ENCODE measurements around the gene LRATD1.
A peak's percentile ranks its signal among the peaks of the same experiment; 100 is the strongest.

Gene LRATD1

GRCh38 chr2:14633461-14634181 lies 1.1 kb downstream of the LRATD1 start:
- no peak for DNase-seq

DNA sequence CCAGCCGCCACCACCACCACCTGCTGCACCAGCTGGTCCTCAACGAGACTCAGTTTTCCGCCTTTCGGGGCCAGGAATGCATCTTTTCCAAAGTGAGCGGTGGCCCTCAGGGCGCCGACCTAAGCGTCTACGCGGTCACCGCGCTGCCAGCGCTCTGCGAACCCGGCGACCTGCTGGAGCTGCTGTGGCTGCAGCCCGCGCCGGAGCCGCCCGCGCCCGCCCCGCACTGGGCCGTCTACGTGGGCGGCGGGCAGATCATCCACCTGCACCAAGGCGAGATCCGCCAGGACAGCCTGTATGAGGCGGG lies 1.6 kb downstream of the LRATD1 start:
- DNase-seq: no peak

DNA sequence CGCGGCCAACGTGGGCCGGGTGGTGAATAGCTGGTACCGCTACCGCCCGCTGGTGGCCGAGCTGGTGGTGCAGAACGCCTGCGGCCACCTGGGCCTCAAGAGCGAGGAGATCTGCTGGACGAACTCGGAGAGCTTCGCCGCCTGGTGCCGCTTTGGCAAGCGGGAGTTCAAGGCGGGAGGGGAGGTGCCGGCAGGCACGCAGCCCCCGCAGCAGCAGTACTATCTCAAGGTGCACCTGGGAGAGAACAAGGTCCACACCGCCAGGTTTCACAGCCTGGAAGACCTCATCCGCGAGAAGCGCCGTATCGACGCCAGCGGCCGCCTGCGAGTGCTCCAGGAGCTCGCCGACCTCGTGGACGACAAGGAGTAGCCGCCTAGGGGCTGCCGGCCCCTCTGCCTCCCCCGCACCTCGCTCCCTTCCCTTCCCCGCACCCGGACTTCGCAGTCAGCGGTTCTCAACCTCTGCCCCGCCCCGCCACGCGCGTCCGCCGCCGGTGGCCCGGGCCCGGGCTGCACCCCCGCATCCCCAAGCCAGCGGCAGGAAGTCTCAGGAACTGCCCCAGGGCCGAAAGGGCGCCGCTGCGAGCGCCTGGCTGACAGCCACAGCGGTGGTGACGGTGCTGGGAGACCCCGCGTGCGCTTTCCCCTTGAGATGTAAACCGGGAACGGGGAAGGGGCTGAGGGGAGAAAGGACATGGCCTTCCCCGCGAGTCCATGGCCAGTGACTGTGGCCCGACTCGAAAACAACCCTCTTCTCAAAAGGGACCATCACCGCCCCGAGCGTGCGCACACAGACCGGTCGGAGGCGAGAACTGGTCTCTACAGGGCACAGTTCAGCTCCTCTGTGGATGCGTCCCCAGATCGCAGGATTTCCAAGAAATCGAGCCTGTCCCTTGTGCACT lies 2.2 kb downstream of the LRATD1 start:
- peak; percentile 12 for DNase-seq

- DNase-seq: no peak
These were observed 2.9 kb downstream of the LRATD1 start for GRCh38 chr2:14635391-14635871.

DNA sequence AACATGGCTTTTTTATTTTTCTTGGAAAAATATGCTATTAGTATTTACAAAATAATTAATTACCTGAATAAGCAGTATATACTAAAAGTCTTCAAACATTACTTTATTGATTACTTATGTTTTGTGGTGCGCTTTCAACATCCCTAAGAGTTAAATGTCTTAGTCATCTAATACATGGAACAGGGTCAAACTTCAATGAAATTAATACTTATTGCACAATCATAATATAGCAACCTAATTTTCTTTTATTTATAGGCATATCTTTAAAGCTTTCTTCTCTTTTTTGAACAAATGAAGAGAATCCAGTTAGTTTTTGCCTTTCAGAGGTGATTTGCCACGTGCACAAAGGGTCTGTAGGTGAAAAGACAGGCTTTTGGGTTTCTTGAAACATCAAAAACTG lies 6.0 kb downstream of the LRATD1 start:
- DNase-seq: no peak

DNA sequence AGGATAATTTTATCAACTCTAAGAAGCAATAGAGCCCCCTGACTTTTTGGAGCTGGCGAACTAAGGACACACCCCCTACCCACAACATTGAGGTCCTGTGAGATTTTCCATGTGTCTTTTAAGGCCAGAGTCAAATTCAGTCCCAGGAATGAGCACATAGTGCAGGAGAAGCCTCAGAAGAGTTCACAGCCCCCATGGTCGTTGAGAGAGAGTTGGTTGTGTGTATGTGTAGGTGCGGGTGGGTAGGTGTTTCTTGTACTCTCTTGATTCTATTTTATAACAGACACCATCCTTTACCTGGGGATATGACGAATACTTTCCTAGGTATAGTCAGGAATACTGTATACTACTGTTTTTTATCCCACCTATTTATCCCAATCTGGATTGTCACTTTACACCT lies 8.6 kb downstream of the LRATD1 start:
- no peak for DNase-seq

DNA sequence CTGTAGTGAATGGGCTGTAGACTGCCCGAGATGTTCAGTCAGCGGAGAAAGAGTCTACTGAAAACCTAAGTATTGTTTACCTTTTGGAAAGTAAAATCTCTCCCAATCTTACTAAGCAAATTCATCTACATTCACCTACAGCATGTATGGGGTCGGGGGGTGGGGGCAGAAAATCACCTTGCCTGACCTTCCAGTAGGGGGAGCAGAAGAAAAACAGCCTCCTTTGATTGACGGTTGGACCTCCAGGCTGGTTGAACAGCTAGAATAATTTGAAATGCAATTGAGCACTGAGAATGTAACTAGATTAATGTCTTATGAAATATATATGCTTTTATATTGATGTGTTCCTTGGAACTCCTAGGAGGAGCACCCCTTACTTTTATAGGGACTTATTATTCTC lies 10.0 kb downstream of the LRATD1 start:
- no peak for DNase-seq

DNA sequence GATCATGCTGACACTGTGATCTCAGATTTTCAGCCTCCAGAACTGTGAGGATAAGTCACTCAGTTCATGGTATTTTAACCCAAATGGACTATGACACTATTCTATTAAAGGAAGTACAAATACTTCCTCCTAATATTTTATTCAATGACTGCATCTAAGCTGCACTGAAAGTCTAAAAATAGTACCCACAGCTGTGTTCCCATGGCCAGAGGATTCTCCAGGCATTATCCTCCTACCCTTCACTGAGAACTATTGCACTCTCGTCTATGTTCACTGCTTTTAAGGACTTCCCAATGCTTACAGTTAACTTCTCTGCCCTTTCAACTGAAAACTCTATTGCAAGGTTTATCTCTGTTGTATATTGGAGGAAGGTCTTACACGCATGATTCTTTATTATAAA lies 15.2 kb downstream of the LRATD1 start:
- no peak for DNase-seq

GRCh38 chr2:14650066-14650465 lies 17.5 kb downstream of the LRATD1 start:
- no peak for DNase-seq

- DNase-seq: no peak
These were observed 22.3 kb downstream of the LRATD1 start for GRCh38 chr2:14654835-14655282.

DNA sequence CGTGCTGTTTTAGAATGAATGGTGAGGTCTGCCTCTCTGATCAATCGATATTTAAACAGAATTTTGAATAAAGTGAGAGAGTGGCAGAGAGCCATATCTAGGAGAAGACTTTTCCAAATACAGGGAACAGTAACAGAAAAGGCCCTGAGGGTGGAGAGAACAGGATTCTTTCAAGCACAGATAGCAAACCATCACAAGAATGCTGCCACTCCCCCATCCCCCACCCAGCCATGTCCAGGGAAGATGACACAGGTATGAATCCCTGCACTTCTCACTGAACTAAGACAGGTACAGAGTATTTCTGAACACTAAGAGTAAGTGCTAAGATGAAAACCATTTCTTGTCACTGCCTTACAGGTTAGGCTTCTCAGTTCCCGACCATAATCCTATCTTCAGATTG lies 23.6 kb downstream of the LRATD1 start:
- DNase-seq: no peak

DNA sequence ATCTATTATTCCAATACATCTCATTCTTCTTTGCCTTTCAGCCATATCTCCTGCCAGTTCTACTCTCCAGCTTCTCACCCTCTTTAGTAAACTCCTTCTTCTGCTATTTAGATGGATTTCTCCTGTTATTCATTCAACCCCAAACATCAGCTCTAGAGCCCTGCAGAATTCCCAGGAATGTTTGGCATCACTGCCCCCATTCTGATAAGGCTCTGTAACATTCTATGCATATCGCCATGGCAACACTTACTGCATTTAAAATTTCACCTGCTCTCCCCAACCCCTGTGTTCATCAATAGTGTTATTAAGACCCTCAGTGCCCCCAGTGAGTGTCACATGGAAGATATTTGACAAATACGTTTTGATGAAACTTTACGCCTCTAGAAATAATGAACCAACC lies 28.6 kb downstream of the LRATD1 start:
- DNase-seq: no peak

GRCh38 chr2:14673351-14673875 lies 40.9 kb downstream of the LRATD1 start:
- no peak for DNase-seq

- no peak for DNase-seq
These were observed 43.0 kb downstream of the LRATD1 start for GRCh38 chr2:14675489-14675888.

DNA sequence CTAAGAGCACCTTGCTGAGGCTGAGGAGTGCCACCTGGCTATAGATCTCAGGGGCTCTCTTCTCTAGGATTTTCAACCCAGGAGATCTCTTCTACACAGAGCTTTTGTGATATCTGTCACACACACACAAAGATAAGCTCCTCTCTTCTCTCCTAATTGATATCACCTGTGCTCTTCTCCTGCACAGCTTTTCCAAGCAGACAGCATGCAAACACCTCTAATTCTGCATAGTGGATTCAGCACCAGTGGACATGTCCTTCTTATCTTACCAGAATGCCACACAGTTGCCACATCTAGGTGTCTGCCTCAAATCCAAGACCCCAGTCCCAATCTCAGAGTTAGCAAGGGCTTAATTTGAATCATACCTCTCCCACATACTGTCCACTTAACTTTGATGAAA lies 43.9 kb downstream of the LRATD1 start:
- no peak for DNase-seq

- no peak for DNase-seq
These were observed 44.5 kb downstream of the LRATD1 start for GRCh38 chr2:14677039-14677438.

- no peak for DNase-seq
These were observed 46.2 kb downstream of the LRATD1 start for GRCh38 chr2:14678761-14679160.

DNA sequence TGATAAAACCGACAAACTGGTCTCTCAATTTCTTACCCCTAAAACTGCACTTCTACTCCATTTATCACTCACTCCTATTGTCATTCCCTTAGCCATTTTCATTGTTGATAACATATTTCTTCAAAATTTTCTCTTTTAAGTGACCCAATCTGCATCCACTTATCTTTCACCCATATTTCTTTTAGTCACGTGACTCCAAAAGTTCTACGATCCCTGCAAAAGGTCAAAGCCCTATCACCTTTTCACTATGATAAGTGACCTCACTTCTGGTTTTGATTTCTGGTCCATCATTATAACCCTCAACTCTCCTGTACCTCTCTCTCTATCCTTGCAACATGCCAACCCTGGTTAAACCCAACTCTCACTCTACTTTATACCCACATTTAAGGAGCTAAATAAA lies 49.1 kb downstream of the LRATD1 start:
- DNase-seq: no peak
